ENCODE data around the gene SIPA1.
"Not testable (repeated sequence)": the region's sequence is repeated elsewhere in the genome, so short reads cannot be mapped to it uniquely, and the experiment has no call there.

SIPA1 gene

DNA sequence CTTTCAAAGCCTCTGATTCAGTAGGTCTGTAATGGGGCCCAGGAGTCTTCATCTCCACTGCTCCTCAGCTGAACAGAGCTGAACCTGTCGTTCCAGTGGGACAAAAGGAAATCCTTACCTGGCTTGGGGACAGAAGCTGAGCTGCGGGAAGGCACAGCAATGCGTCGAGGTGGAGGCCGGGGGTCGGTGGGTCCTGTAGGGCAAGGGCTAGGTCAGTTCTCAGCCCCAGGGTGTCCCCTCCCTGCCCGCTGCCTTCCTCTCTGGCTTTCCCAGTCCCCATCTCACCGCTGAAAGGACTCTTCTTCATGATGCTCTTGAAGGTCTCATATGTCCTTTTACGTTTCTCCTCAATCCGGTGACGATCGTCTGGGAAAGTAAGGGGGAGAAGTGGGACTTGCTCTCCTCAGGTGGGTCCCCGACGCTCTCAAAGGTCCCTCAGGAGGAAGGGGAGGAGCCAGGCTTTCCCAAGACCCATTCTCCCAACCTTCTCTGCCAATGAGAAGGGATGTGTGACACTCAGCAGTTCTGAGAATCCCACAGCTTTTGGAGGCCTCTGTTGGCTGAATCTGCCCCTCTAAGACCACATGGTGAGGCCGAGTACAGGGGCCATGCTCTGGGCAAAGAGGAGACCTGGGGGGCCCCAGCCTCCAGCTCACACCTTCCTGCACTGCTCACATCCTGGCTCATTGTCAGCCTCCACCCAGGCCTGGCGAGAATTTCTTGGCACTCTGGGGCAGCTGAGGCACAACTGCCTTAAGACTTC is 17.9 kb downstream of the SIPA1 start:
- Histone ChIP-seq H3K4me1 (ENCODE audit: control insufficient read depth, insufficient read depth, low read length) (peaks cover 13% of the 10 kb centered on the region; the same call in 1 of the 2 replicates), H3K36me3 (ENCODE audit: control insufficient read depth, insufficient read depth, low read length) (peaks cover 66% of the 10 kb centered on the region), H3K27ac (ENCODE audit: low read depth, low read length) (no peak overlapping the region), H3K9ac (ENCODE audit: low read length) (no peak overlapping the region), H3K4me3 (ENCODE audit: low read depth, low read length) (no peak overlapping the region), H3K27me3 (ENCODE audit: control insufficient read depth, insufficient read depth, low read length) (no peaks in the 10 kb centered on the region), H3K9me3 (ENCODE audit: control insufficient read depth, insufficient read depth, low read depth, low read length) (no peaks in the 10 kb centered on the region)

- H3K36me3 ChIP-seq (ENCODE audit: control insufficient read depth, insufficient read depth, low read length), result peaks cover 75% of the 10 kb centered on the region
- no peak overlapping the region for H3K9ac ChIP-seq (ENCODE audit: low read length)
- H3K27ac ChIP-seq (ENCODE audit: low read depth, low read length), result no peak overlapping the region
- H3K27me3 ChIP-seq (ENCODE audit: control insufficient read depth, insufficient read depth, low read length), result no peaks in the 10 kb centered on the region
- H3K4me3 ChIP-seq (ENCODE audit: low read depth, low read length), result no peak overlapping the region
- H3K4me1 ChIP-seq (ENCODE audit: control insufficient read depth, insufficient read depth, low read length), result peaks cover 11% of the 10 kb centered on the region; the same call in 1 of the 2 replicates
- H3K9me3 ChIP-seq (ENCODE audit: control insufficient read depth, insufficient read depth, low read depth, low read length), result no peaks in the 10 kb centered on the region
These were observed 19.5 kb downstream of the SIPA1 start for GRCh38 chr11:65657426-65657825.

GRCh38 chr11:65658174-65659021 is 20.5 kb downstream of the SIPA1 start:
- H3K9ac ChIP-seq (ENCODE audit: low read length), result no peak overlapping the region
- H3K9me3 ChIP-seq (ENCODE audit: control insufficient read depth, insufficient read depth, low read depth, low read length), result no peaks in the 10 kb centered on the region
- no peak overlapping the region for H3K27ac ChIP-seq (ENCODE audit: low read depth, low read length)
- peaks cover 6% of the 10 kb centered on the region; the same call in 1 of the 2 replicates for H3K4me1 ChIP-seq (ENCODE audit: control insufficient read depth, insufficient read depth, low read length)
- no peak overlapping the region for H3K4me3 ChIP-seq (ENCODE audit: low read depth, low read length)
- H3K36me3 ChIP-seq (ENCODE audit: control insufficient read depth, insufficient read depth, low read length), result peaks cover 75% of the 10 kb centered on the region
- no peaks in the 10 kb centered on the region for H3K27me3 ChIP-seq (ENCODE audit: control insufficient read depth, insufficient read depth, low read length)

- H3K4me1 ChIP-seq (ENCODE audit: control insufficient read depth, insufficient read depth, low read length), result 0 out of 2 replicates have a peak, but pooled peaks cover 4% of the 10 kb centered on the region
- H3K27me3 ChIP-seq (ENCODE audit: control insufficient read depth, insufficient read depth, low read length), result no peaks in the 10 kb centered on the region
- H3K9ac ChIP-seq (ENCODE audit: low read length), result no peak overlapping the region
- H3K9me3 ChIP-seq (ENCODE audit: control insufficient read depth, insufficient read depth, low read depth, low read length), result no peaks in the 10 kb centered on the region
- peaks cover 62% of the 10 kb centered on the region for H3K36me3 ChIP-seq (ENCODE audit: control insufficient read depth, insufficient read depth, low read length)
- no peak overlapping the region for H3K4me3 ChIP-seq (ENCODE audit: low read depth, low read length)
- H3K27ac ChIP-seq (ENCODE audit: low read depth, low read length), result no peak overlapping the region
These were observed 22.1 kb downstream of the SIPA1 start for GRCh38 chr11:65660038-65660437.

DNA sequence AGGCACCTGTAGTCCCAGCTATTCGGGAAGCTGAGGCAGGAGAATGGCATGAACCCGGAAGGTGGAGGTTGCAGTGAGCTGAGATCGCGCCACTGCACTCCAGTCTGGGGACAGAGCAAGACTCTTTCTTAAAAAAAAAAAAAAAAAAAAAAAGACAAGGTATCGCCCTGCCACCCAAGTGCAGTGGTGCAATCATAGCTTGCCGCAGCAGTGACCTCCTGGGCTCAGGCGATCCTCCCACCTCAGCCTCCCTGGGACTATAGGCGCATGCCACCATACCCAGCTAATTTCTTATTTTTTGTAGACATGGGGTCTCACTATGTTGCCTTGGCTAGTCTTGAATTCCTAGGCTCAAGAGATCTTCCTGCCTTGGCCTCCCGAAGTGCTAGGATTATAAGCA is 23.0 kb downstream of the SIPA1 start:
- not testable (repeated sequence) for H3K4me1 ChIP-seq (ENCODE audit: control insufficient read depth, insufficient read depth, low read length); H3K9ac ChIP-seq (ENCODE audit: low read length); H3K4me3 ChIP-seq (ENCODE audit: low read depth, low read length); H3K27me3 ChIP-seq (ENCODE audit: control insufficient read depth, insufficient read depth, low read length); H3K27ac ChIP-seq (ENCODE audit: low read depth, low read length); H3K9me3 ChIP-seq (ENCODE audit: control insufficient read depth, insufficient read depth, low read depth, low read length)
- peaks cover 54% of the 10 kb centered on the region for H3K36me3 ChIP-seq (ENCODE audit: control insufficient read depth, insufficient read depth, low read length)

GRCh38 chr11:65661599-65662246 is 23.8 kb downstream of the SIPA1 start:
- peak overlapping the region; percentile 95 for H3K4me3 ChIP-seq (ENCODE audit: low read depth, low read length)
- H3K9me3 ChIP-seq (ENCODE audit: control insufficient read depth, insufficient read depth, low read depth, low read length), result no peaks in the 10 kb centered on the region
- 0 out of 2 replicates have a peak, but pooled peaks cover 4% of the 10 kb centered on the region for H3K4me1 ChIP-seq (ENCODE audit: control insufficient read depth, insufficient read depth, low read length)
- H3K9ac ChIP-seq (ENCODE audit: low read length), result peak overlapping the region; percentile 65
- peak overlapping the region; percentile 82; the same call in 1 of the 2 replicates for H3K27ac ChIP-seq (ENCODE audit: low read depth, low read length)
- H3K27me3 ChIP-seq (ENCODE audit: control insufficient read depth, insufficient read depth, low read length), result no peaks in the 10 kb centered on the region
- peaks cover 47% of the 10 kb centered on the region for H3K36me3 ChIP-seq (ENCODE audit: control insufficient read depth, insufficient read depth, low read length)

- Histone ChIP-seq H3K4me3 (ENCODE audit: low read depth, low read length) (peak overlapping the region; percentile 95), H3K9me3 (ENCODE audit: control insufficient read depth, insufficient read depth, low read depth, low read length) (no peaks in the 10 kb centered on the region), H3K27me3 (ENCODE audit: control insufficient read depth, insufficient read depth, low read length) (no peaks in the 10 kb centered on the region), H3K27ac (ENCODE audit: low read depth, low read length) (peak overlapping the region; percentile 82; the same call in 1 of the 2 replicates), H3K9ac (ENCODE audit: low read length) (peak overlapping the region; percentile 65), H3K36me3 (ENCODE audit: control insufficient read depth, insufficient read depth, low read length) (peaks cover 41% of the 10 kb centered on the region), H3K4me1 (ENCODE audit: control insufficient read depth, insufficient read depth, low read length) (0 out of 2 replicates have a peak, but pooled peaks cover 4% of the 10 kb centered on the region)
These were observed 24.4 kb downstream of the SIPA1 start for GRCh38 chr11:65662247-65662798.

- Histone ChIP-seq H3K36me3 (ENCODE audit: control insufficient read depth, insufficient read depth, low read length) (peaks cover 34% of the 10 kb centered on the region), H3K27me3 (ENCODE audit: control insufficient read depth, insufficient read depth, low read length) (no peaks in the 10 kb centered on the region), H3K9me3 (ENCODE audit: control insufficient read depth, insufficient read depth, low read depth, low read length) (no peaks in the 10 kb centered on the region), H3K4me3 (ENCODE audit: low read depth, low read length) (peak within 1 kb of the TSS; percentile 95), H3K27ac (ENCODE audit: low read depth, low read length) (peak within 1 kb of the TSS; percentile 93), H3K4me1 (ENCODE audit: control insufficient read depth, insufficient read depth, low read length) (0 out of 2 replicates have a peak, but pooled peaks cover 4% of the 10 kb centered on the region), H3K9ac (ENCODE audit: low read length) (peak within 1 kb of the TSS; percentile 95)
These were observed 25.1 kb downstream of the SIPA1 start, which contains the start of gene RELA for GRCh38 chr11:65662799-65663638. RELA (minus strand) TSS chr11:65662916; CDS start chr11:65662832, 84 bp downstream.

- peak overlapping the region; percentile 95 for H3K9ac ChIP-seq (ENCODE audit: low read length)
- H3K4me3 ChIP-seq (ENCODE audit: low read depth, low read length), result peak overlapping the region; percentile 95
- H3K9me3 ChIP-seq (ENCODE audit: control insufficient read depth, insufficient read depth, low read depth, low read length), result no peaks in the 10 kb centered on the region
- no peaks in the 10 kb centered on the region for H3K27me3 ChIP-seq (ENCODE audit: control insufficient read depth, insufficient read depth, low read length)
- H3K36me3 ChIP-seq (ENCODE audit: control insufficient read depth, insufficient read depth, low read length), result peaks cover 27% of the 10 kb centered on the region
- H3K27ac ChIP-seq (ENCODE audit: low read depth, low read length), result peak overlapping the region; percentile 93
- H3K4me1 ChIP-seq (ENCODE audit: control insufficient read depth, insufficient read depth, low read length), result 0 out of 2 replicates have a peak, but pooled peaks cover 4% of the 10 kb centered on the region
These were observed 25.8 kb downstream of the SIPA1 start for GRCh38 chr11:65663639-65664200.

Data from HUES6 (cell line).